Epithelial cell of esophagus (primary cell): Measurements from ENCODE around the gene LCNL1.

Source experiments
- DNase-seq: peaks from one replicate; pipeline ENCODE4 v3.0.0; 2010; ENCODE audit warnings: low read depth
- H3K4me3 ChIP-seq: 2 replicates; pipeline ENCODE4 v1.5.1; 2011; ENCODE audit warnings: mild to moderate bottlenecking, low read length, control low read depth
- CTCF ChIP-seq: IDR thresholded peaks from 2 replicates; pipeline ENCODE4 v1.5.1; 2011; ENCODE audit warnings: low read depth, mild to moderate bottlenecking, low read length, control low read depth, inconsistent platforms; ENCODE audit not compliant: insufficient read depth; ENCODE audit errors: missing control alignments

LCNL1 gene

DNA sequence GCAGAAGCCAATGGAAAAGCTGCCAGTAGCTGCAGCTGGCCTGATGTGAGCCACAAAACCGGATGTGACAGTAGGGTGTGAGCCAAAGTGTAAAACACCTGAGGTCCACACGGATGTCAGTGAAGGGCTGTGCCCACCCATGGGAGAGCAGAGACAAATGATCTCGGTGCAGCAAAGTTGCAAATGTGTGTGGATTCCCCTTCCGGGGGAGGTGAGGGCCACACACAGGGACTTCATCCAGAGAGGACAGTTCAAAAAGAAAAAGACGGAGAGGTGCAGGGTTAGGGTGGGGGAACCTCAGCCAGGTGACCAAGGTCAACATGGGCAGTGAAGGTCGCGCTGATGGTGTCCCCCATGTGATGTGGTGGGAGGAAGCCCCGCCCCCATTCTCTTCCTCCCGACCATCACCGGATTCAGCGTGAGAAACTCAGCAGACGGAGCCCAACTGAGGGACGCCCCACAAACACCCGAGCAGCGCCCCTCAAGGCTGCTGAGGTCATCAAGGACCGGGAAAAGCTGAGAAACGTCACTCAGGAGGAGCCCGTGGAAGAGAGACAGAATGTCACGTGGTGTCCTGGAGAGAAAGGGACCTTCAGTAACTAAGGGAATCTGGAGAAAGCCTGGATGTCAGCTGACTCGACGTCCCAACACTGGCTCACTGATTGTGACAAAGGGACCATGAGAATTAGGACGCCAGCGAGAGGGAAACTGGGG lies 16.9 kb upstream of the LCNL1 start:
- no peak for TF ChIP-seq CTCF
- no peak for DNase-seq
- no peak overlapping the region for H3K4me3 ChIP-seq

DNA sequence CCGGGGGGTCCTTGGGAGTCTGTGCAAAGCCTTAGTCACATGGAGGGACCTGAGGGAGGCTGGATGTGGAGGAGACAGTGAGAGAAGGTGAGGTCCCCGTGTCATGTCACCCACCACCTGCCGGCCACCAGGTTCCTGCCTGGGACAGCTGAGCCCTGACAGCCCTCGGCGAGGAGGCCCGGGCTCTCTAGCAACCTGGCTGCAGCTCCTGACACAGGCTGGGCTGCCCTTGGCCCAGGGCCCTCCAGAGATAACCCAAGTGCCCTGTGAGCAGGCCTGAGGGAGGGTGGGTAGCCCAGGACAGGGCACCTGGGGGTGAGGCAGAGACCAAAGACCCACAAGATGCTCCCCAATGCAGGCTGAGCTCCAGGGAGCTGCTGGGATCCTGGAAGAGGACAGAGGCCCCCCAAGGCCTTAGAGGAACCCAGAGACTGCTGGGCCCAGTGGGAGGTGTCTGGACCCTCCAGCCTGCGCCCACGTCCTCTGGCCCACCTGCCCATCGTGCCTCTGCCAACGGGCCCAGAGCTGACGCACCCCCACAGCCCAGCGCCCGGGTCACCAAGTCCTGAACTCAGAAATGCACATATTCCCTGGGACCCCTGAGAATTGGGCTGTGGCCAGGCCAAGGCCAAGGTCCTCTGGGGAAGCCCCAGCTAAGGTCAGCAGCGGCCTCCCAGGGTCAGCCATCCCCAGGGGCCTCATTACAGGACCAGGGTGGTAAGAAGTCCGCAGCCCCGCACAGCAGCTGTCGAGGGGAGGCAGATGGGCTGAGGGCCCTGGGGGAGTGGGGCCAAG lies 14.3 kb upstream of the LCNL1 start:
- no peak for TF ChIP-seq CTCF
- H3K4me3 ChIP-seq, result no peak overlapping the region

GRCh38 chr9:136969150-136969549 lies 13.6 kb upstream of the LCNL1 start:
- H3K4me3 ChIP-seq, result no peak overlapping the region
- no peak for DNase-seq
- TF ChIP-seq CTCF, result no peak

More for the DNA sequence above, 14.3 kb upstream of the LCNL1 start:
- DNase-seq, result no peak

DNA sequence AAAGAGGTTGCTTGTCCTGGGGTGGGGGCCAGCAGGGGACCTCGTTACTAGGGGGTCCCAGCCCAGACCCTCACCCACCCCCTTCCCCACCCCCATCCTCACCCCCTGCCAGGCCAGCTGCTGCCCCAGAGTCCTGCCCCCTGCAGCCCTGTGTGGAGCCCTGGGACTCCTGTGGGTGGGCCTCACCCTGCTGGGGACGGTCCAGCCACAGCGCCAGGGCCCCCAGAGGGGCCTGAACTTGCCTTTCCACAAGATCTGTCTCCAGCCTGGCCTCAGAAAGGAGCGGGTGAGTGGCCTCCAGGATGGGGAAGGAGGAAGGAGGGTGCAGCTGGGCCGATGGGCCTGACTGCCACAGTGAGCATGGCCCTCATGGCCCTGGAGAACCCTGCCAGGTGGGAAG lies 13.0 kb upstream of the LCNL1 start:
- H3K4me3 ChIP-seq, result no peak overlapping the region
- TF ChIP-seq CTCF, result no peak
- DNase-seq, result no peak

DNA sequence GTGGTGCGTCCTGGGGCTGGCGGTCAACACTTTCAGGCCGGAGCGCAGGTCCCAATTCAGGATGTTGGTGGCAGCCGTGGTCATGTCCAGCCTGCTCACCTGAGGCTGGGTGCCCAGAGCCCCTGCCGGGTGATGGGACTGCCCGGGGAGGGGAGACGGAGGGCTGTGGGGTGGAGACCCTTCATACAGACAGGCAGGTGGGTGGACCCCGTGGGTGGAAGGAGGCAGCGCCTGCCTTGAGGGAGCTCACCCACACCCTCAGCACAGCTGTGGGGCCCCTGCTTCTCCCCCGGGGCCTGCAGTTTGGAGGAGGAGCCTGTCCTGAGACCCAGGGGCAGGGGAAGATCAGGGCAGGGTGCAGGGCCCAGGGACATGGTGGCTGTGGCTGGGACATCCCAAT lies 12.4 kb upstream of the LCNL1 start:
- no peak overlapping the region for H3K4me3 ChIP-seq
- DNase-seq, result no peak
- no peak for TF ChIP-seq CTCF

DNA sequence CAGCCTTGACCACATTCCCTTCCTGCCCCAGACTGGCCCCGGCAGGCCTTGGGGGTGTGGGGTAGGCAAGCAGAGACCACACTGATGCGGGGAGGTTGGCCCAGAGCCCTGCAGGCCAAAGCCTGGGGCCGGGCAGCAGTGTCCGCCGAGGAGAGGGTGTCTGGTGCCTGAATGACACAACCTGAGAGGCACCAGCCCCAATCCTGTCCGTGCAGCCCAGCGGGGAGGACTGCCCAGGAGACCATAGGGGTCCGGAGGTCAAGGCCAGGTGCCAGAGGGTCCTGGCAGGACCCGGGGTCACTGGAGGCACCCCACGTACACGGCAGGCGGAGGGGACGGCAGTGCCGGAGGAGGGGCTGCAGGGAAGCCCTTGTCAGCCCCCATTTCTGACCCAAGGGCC lies 11.0 kb upstream of the LCNL1 start:
- TF ChIP-seq CTCF, result no peak
- DNase-seq, result no peak
- no peak overlapping the region for H3K4me3 ChIP-seq
